Immature natural killer cell (primary cell): ENCODE measurements around the gene ANKRD34A. TPM values are rescaled to one million over a fixed set of nuclear protein-coding genes. Genes with fewer than 3 reads are reported as not detected.

Source experiments
- DNase-seq, 3 donors: peaks; one replicate each; pipeline ENCODE4 v3.0.0; 2022; ENCODE audit warnings: mixed read lengths in 1 of 3
- H3K27ac Mint-ChIP-seq, 6 donors: one replicate each; pipeline ENCODE4 v1.8.0; 2020; ENCODE audit warnings: mixed read lengths in 6 of 6, mild to moderate bottlenecking in 5 of 6, inconsistent platforms in 4 of 6, moderate library complexity in 3 of 6
- H3K27me3 Mint-ChIP-seq, 3 donors: one replicate each; pipeline ENCODE4 v1.8.0; 2020 to 2021; ENCODE audit warnings: low read depth in 3 of 3, mild to moderate bottlenecking in 3 of 3, mixed read lengths in 3 of 3, moderate library complexity in 3 of 3, inconsistent platforms in 1 of 3
- H3K36me3 Mint-ChIP-seq, 3 donors: one replicate each; pipeline ENCODE4 v1.8.0; 2020; ENCODE audit warnings: mixed read lengths in 3 of 3, inconsistent platforms in 2 of 3, mild to moderate bottlenecking in 2 of 3
- H3K4me1 Mint-ChIP-seq, 2 donors: one replicate each; pipeline ENCODE4 v1.8.0; 2020; ENCODE audit warnings: inconsistent platforms in 2 of 2, mild to moderate bottlenecking in 2 of 2, mixed read lengths in 2 of 2, moderate library complexity in 1 of 2
- H3K4me3 Mint-ChIP-seq, 5 donors: one replicate each; pipeline ENCODE4 v1.8.0; 2020; ENCODE audit warnings: mild to moderate bottlenecking in 5 of 5, mixed read lengths in 5 of 5, inconsistent platforms in 3 of 5, moderate library complexity in 3 of 5
- H3K9me3 Mint-ChIP-seq, 6 donors: one replicate each; pipeline ENCODE4 v1.8.0; 2020; ENCODE audit warnings: mild to moderate bottlenecking in 6 of 6, mixed read lengths in 6 of 6, inconsistent platforms in 4 of 6, moderate library complexity in 3 of 6
- polyA plus RNA-seq, 3 donors: library from polyadenylated mRNA; unstranded; fragments of 300-500 nt; fragmentation: Illumina TruSeq; gene quantifications; one replicate each; pipeline ENCODE4 v1.2.3, GENCODE V29; 2021

Gene ANKRD34A
- under 1 TPM in 2 of 3 donors, not detected in 1; 0.11 to 0.55 TPM for polyA plus RNA-seq

DNA sequence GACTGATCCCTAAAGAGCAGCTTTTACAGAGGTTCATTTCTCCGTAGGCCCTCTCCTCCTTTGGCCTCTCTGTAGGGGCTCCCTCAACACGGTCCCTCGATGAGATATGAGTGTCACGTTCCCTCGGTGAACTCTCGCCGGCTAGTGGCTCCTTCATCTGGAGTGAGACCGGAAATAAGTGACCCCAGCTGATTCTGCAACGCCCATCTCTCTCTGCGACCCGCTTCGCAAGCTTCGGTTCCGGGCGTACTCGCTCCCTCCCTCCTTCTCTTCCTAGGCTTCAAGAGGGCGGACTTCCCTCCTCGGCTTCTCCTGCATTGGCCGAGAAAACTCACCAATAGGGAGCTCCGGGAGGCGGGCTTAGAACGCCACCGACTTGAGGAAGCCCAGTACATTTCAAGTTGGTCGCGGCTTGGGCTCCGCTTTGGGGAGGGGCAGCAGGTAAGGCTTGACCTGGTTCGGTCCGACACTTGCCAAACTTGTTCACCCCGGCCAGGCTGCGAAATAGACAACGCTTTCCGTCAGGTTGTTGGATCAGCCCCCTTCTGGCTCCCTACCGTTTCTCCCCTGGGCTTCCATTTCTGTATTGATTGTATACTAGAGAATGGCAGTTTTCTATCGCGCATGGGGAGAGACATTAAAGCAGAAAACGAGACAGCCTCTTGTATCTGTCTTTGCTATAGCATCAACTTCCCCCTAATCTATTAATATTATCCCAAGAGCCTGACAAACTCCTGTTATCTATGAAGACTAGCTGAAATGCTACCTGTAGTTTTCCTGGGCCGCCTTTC, at the start of gene ANKRD34A, which contains the start of gene POLR3GL:
Gene ANKRD34A (minus strand): TSS at position 248 of the 791 bp plus-strand sequence. CDS start 2,816 bp downstream, outside the sequence.
Gene POLR3GL (plus strand): TSS at position 363 of the 791 bp plus-strand sequence. CDS start 10,176 bp downstream, outside the sequence.
- peak; percentile 90 to 92 (median 90) for DNase-seq
- Mint-ChIP-seq H3K9me3 (peaks cover 0 to 2% (median 0%) of the 10 kb centered on the region in 6 donors), H3K36me3 (peaks cover 7 to 11% (median 8%) of the 10 kb centered on the region in 3 donors), H3K27ac (peak within 1 kb of the TSS; percentile 89 to 98 (median 94)), H3K4me3 (peak within 1 kb of the TSS; percentile 90 to 99 (median 96)), H3K27me3 (peaks cover 5 to 9% (median 6%) of the 10 kb centered on the region in 3 donors), H3K4me1 (peaks cover 58 to 62% of the 10 kb centered on the region in 2 donors)

DNA sequence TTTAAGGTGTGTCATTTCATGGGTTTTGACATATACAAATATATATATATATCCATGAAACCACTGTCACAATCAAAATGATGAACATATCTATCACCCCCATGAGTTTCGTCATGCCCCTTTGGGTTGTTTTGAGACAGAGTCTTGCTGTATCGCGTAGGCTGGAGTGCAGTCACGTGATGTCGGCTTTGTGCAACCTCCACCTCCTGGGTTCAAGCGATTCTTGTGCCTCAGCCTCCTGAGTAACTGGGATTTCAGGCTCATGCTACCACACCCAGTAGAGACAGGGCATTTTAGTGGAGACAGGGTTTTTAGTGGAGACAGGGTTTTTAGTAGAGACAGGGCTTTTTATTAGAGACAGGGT, 49.2 kb upstream of the ANKRD34A start:
- Mint-ChIP-seq H3K9me3 (peaks cover 0 to 1% (median 0%) of the 10 kb centered on the region in 6 donors), H3K36me3 (no peaks in the 10 kb centered on the region), H3K27me3 (peaks cover 8 to 11% (median 10%) of the 10 kb centered on the region in 3 donors), H3K4me3 (no peak overlapping the region), H3K4me1 (peaks cover 4 to 7% of the 10 kb centered on the region in 2 donors), H3K27ac (no peak overlapping the region)
- no peak for DNase-seq

DNA sequence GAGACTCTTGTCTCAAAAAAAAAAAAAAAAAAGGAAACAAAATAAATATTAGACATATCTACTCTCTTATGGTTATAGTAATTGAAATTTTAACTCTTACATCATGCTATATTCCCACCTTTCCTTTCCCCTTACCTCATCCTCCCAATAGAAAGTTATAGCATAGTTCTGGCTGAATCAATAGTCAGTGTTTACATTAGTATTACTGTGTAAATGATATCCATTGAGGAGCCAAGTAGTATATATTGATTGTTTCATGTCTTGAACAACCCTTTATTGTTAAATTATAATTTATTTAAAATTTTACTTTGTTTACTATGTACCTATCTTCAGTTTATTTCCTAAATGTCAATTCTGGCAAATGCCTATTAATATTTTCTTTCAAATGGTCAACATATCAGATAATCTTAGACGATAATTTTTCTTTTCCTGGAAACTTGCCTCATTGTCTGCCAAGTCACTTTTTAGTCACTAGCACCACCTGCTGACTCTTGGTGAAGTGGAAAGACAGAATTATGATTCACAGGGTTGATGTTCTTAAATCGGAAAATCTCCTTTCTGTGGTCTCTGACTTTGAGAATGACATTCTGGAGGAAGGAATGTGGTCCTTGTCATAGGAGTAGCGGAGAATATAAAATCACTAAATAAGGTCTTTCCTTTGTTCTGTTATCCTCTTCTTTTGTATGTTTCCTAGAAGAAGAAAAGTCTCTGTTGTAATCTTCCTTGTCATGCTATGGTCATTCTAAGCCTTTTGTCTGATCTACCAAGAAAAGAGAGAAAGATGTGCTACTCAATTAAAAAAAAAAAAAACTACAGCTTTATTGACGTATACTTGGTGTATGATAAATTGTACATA, 48.6 kb upstream of the ANKRD34A start:
- Mint-ChIP-seq H3K36me3 (no peaks in the 10 kb centered on the region), H3K27me3 (peaks cover 6 to 8% (median 8%) of the 10 kb centered on the region in 3 donors), H3K4me3 (peak overlapping the region in 1 of 5 donors; percentile 4), H3K9me3 (peaks cover 0 to 1% (median 0%) of the 10 kb centered on the region in 6 donors), H3K4me1 (peaks cover 4 to 7% of the 10 kb centered on the region in 2 donors), H3K27ac (no peak overlapping the region)
- peak; percentile 63 to 74 (median 67) for DNase-seq

DNA sequence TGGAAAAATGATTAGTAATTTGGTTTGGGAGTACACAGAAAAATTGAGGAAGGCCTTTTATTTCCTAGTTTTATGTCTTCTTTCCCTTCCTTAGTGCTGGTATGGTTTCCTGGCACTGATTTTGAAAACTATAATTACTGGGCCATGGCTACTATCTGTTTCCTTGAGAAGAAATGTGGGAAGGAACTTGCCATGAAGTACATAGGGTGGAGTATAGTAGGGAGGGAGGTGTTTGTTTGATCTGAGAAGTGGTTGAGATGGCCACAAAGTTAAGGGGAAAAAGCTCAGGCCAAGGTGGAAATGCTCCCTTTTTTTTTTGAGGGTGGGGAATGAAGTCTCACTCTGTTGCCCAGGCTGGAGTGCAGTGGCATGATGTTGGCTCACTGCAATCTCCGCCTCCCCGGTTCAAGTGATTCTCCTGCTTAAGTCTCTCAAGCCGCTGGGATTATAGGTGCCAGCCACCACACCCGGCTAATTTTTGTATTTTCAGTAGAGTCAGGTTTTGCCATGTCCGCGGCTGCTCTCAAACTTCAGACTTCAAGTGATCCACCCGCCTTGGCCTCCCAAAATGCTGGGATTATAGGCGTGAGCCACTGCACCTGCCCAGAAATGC, 45.9 kb upstream of the ANKRD34A start:
- peaks cover 0 to 4% (median 0%) of the 10 kb centered on the region in 3 donors for H3K36me3 Mint-ChIP-seq
- peak overlapping the region in 1 of 6 donors; percentile 78 for H3K27ac Mint-ChIP-seq
- DNase-seq = no peak
- peaks cover 26 to 32% of the 10 kb centered on the region in 2 donors for H3K4me1 Mint-ChIP-seq
- no peak overlapping the region for H3K4me3 Mint-ChIP-seq
- peaks cover 6 to 14% (median 9%) of the 10 kb centered on the region in 3 donors for H3K27me3 Mint-ChIP-seq
- no peaks in the 10 kb centered on the region for H3K9me3 Mint-ChIP-seq

DNA sequence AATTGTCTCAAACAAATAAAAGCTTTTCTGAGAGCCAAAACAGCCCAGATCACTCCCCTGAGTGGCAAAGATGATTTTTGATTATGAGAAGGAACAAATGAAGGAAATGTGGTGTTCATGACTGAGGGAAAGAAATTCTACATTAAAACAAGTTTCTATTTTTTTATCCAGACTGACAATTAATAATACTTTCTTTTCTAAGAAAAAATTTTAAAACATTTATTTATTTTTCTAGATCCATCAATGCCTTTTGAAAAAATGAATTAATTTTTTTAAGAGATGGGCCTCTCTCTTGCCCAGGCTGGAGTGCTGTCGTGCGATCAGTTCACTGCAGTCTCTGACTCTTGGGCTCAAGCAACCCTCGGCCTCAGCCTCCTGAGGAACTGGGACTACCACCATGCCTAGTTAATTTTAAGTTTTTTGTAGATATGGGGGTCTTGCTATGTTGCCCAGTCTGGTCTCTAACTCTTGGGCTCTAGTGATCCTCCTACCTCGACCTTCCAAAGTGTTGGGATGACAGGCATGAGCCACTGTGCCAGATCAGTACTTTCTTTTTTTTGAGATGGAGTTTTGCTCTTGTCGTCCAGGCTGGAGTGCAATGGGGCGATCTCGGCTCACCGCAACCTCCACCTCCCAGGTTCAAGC, 43.2 kb upstream of the ANKRD34A start:
- Mint-ChIP-seq H3K36me3 (peaks cover 0 to 4% (median 0%) of the 10 kb centered on the region in 3 donors), H3K4me1 (peaks cover 27 to 33% of the 10 kb centered on the region in 2 donors), H3K9me3 (no peaks in the 10 kb centered on the region), H3K27me3 (peaks cover 0 to 9% (median 5%) of the 10 kb centered on the region in 3 donors), H3K27ac (peak overlapping the region; percentile 73 to 91 (median 87)), H3K4me3 (peak overlapping the region in 4 of 5 donors; percentile 69 to 86 (median 82))
- DNase-seq = no peak

DNA sequence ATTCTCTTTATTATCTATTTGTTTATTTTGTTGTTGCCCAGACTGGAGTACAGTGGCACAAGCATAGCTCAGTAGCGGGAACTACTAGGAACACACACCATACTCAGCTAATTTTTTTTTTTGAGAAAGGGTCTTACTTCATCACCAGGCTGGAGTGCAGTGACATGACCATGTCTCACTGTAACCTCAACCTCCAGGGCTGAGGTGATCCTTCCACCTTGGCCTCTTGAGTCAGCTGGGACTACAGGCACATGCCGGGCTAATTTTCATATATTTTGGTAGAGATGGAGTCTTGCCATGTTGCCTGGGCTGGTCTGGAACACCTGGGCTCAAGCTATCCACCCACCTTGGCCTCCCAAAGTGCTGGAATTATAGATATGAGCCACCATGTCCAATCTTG, 37.3 kb upstream of the ANKRD34A start:
- peaks cover 0 to 10% (median 7%) of the 10 kb centered on the region in 3 donors for H3K27me3 Mint-ChIP-seq
- peaks cover 0 to 2% (median 0%) of the 10 kb centered on the region in 6 donors for H3K9me3 Mint-ChIP-seq
- peaks cover 59 to 67% of the 10 kb centered on the region in 2 donors for H3K4me1 Mint-ChIP-seq
- H3K27ac Mint-ChIP-seq = peak overlapping the region in 4 of 6 donors; percentile 79 to 88 (median 82)
- DNase-seq = no peak
- peaks cover 0 to 4% (median 0%) of the 10 kb centered on the region in 3 donors for H3K36me3 Mint-ChIP-seq
- H3K4me3 Mint-ChIP-seq = peak overlapping the region in 1 of 5 donors; percentile 63

DNA sequence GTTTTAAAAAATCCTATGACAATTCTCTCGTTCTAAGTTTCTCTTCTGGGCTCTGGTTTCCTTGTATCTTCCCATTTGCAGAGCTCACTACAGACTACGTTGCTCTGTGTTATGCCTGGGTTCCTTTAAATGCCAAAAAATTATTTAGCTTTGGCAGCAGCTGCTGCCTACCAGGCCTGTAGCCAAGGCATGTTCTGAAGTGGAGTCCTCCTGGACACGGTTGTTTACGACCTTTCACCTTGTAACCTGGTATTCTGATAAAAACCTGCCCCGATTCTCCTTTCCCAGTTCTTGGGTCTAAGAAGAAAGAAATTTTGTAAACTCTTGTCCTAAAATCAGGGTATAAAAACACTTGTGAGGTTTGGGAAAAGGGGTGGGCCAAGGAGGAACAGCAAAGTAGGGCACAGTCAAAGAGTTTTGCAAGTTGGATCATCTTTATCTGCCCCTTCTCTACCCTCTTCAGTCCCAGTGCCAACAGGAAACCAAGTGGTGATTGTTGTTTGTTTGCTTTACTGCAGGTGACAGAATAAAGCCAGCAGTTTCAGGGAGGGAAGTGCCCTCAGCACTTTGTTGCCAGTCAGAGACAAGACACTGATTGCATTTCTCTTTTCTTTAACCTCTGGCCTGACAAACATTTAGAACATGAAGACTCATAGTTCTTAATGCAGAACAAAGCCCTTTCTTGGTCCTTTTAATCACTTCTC, 35.1 kb upstream of the ANKRD34A start:
- H3K4me3 Mint-ChIP-seq = peak overlapping the region; percentile 73 to 100 (median 98)
- peak overlapping the region; percentile 84 to 98 (median 96) for H3K27ac Mint-ChIP-seq
- DNase-seq = peak in 2 of 3 donors; percentile 26 to 41
- H3K36me3 Mint-ChIP-seq = peaks cover 20 to 21% (median 20%) of the 10 kb centered on the region in 3 donors
- peaks cover under 1 to 12% (median 9%) of the 10 kb centered on the region in 3 donors for H3K27me3 Mint-ChIP-seq
- peaks cover 40 to 47% of the 10 kb centered on the region in 2 donors for H3K4me1 Mint-ChIP-seq
- H3K9me3 Mint-ChIP-seq = peaks cover 0 to 6% (median 0%) of the 10 kb centered on the region in 6 donors

DNA sequence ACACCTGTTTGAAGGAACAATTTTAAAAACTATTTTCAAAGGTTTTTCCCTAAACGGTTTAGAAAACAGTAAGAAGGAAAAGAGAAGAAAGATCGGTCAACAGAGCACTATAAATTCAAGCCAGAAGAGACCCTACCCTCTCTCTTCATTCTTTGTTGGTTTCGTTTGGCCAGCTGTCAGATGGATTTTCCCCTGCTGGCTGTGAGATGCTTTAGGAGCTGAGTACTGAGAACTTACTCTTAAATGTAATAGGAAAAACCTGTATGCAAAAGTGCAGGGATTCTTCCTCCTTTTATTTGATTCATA, 33.3 kb upstream of the ANKRD34A start:
- H3K36me3 Mint-ChIP-seq = peaks cover 38 to 39% (median 38%) of the 10 kb centered on the region in 3 donors

DNA sequence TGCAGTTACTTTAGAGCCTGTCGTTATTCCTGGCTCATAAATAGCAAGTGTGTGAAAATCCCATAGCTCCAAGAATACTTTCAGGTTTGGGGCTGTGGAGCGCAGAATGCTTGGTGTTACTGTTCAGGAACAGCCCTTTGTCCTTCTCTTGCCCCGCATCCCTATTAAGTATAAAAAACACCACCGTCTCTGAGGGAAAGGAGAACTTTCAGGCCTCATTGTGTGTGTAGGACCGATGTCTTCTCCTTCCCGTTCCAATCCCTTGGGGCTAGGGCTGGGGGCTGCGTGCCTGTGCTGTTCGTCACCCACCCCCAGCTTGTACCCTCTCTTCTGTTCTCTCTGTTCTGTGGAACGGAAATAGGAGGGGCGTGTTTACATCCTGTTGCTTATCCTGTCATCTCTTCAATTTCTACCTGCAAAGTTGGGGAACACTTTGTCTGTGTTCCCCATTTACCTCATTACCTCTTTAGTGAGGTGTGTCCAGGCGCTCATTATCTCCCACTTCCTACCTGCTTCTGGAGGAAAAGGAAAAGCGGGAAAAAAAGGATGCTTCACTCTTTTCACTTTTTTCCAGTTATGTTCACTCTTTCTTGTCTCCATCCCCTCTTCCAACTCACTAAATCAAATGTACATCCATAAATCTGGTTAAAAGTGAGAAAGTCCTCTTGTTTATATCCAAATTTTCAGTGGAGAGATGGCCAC, 32.8 kb upstream of the ANKRD34A start:
- Mint-ChIP-seq H3K27me3 (peaks cover 8 to 24% (median 12%) of the 10 kb centered on the region in 3 donors), H3K4me1 (peaks cover 59 to 63% of the 10 kb centered on the region in 2 donors), H3K27ac (peak overlapping the region; percentile 96 to 98 (median 97)), H3K36me3 (peaks cover 43 to 44% (median 43%) of the 10 kb centered on the region in 3 donors), H3K4me3 (peak overlapping the region; percentile 97 to 100 (median 98)), H3K9me3 (peaks cover 0 to 7% (median 3%) of the 10 kb centered on the region in 6 donors)
- DNase-seq = peak; percentile 48 to 52 (median 49)

More for the DNA sequence above, 33.3 kb upstream of the ANKRD34A start:
- H3K27me3 Mint-ChIP-seq = peaks cover 8 to 20% (median 12%) of the 10 kb centered on the region in 3 donors
- peak overlapping the region; percentile 96 to 98 (median 97) for H3K27ac Mint-ChIP-seq
- peaks cover 0 to 7% (median 3%) of the 10 kb centered on the region in 6 donors for H3K9me3 Mint-ChIP-seq
- peaks cover 54 to 58% of the 10 kb centered on the region in 2 donors for H3K4me1 Mint-ChIP-seq
- H3K4me3 Mint-ChIP-seq = peak overlapping the region; percentile 97 to 100 (median 98)
- peak in 1 of 3 donors; percentile 20 for DNase-seq

DNA sequence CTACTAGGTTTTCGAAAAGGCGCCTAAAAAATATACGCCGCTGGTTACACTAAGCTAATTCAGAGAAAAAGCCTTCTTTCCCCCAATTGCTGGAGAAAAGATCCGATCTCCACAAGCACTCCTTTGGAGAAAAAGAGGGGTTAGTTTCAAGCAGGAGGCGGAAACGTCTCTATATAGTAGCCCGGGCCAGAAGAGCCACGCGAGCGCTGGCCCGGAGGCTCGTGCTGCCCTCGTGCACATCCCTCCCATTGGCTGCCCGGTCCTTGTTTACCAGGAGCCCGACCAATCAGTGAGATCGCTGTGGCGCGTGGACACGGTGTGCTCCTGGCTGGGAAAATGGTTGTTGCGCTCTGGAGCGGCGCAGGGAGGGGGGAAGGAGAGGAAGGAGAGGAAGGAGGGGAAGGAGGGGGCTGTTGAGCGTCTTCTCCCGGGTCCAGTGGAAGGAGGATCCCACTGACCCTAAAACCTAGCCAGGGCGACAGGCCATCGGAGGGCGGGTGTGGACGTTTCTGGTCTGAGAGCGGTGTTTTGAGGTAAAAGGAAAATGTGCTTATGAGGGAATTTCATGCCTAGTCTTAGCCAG, 32.1 kb upstream of the ANKRD34A start, which contains the start of gene TXNIP:
Gene TXNIP (minus strand): TSS at position 147 of the 583 bp plus-strand sequence. CDS start 313 bp downstream, outside the sequence.
- H3K36me3 Mint-ChIP-seq = peaks cover 50 to 51% (median 50%) of the 10 kb centered on the region in 3 donors
- peaks cover 0 to 10% (median 3%) of the 10 kb centered on the region in 6 donors for H3K9me3 Mint-ChIP-seq
- H3K27me3 Mint-ChIP-seq = peaks cover 8 to 27% (median 12%) of the 10 kb centered on the region in 3 donors
- DNase-seq = peak; percentile 90 to 93 (median 92)
- H3K4me3 Mint-ChIP-seq = peak within 1 kb of the TSS; percentile 97 to 100 (median 98)
- peaks cover 62 to 64% of the 10 kb centered on the region in 2 donors for H3K4me1 Mint-ChIP-seq
- H3K27ac Mint-ChIP-seq = peak within 1 kb of the TSS; percentile 96 to 98 (median 97)

DNA sequence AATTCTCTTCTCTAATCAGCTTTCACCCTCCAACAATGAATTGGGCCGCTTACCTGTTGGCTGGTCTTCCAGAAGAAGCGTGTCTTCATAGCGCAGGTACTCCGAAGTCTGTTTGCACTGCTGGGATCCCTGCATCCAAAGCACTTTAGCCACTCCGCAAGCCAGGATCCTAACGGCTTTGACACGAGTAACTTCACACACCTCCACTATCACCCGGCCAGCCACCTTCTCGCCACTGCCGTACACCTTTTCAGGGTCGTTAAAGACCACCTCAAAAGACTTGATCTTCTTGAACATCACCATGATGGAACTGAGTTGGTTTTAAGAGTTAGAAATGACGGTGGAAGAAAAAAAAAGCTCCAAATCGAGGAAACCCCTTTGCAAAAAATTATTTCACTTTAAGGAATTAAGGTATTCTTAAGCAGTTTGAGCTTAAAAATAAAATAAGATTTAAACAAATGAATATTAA, 31.6 kb upstream of the ANKRD34A start:
- no peak for DNase-seq

More for the DNA sequence above, 31.6 kb upstream of the ANKRD34A start:
- Mint-ChIP-seq H3K4me1 (peaks cover 64% of the 10 kb centered on the region in 2 donors), H3K9me3 (peaks cover 0 to 10% (median 3%) of the 10 kb centered on the region in 6 donors), H3K4me3 (peak overlapping the region; percentile 97 to 100 (median 98)), H3K27ac (peak overlapping the region; percentile 95 to 98 (median 96)), H3K27me3 (peaks cover 8 to 29% (median 12%) of the 10 kb centered on the region in 3 donors), H3K36me3 (peaks cover 50 to 52% (median 50%) of the 10 kb centered on the region in 3 donors)
